GM21528 (cell line): ENCODE measurements around the gene PRICKLE1.

Experiments
- ATAC-seq: cut with Tn5 transposase; IDR thresholded peaks from one replicate; pipeline ENCODE4 v1.9.1; 2021; ENCODE audit warnings: mild to moderate bottlenecking, moderate library complexity; ENCODE audit not compliant: unreplicated experiment, low FRiP score

The PRICKLE1 gene

DNA sequence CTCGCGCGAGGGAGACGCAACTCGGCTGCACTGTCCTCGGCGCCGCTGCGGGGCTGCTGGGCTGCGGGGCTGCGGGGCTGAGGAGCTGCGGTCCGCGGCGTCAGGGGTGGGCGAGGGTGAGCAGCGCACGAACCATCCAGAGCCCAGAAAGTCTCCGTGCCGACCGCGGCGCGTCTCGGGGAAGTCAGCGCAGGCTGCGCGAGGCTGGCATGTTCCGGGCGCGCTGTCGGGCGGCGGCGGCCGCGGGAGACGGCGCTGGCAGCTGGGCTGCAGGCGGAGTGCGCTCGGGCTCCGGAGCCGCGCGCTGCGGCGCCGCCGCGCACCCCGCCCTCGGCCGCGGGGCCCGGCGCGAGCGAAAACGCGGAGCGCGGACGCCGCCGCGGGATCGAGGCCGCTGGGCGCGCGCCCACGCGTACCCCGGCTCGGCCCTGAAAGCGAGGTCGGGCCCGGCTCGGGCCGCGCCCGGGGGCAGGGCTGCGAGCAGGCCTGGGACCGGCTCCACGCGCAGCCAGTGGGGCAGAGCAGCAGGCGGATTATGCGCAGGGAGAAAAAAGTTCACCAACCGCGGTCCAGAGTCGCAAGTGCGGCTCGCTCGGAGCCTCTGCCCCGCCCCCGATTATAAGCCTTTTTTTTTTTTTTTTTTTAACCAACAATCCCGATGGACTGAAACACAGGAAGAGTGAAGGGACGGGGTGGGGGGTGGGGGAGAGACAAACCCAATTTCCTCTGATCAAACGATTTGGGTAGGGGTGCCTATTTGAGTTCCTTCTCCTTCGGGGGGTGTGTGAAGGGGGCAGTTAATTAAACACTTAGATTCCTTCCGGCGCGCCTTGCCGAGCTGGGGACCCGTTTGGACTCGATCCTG is at the start of gene PRICKLE1:
PRICKLE1 (minus strand) TSS at position 282 of the 865 bp plus-strand sequence. CDS start 117,230 bp downstream, outside the sequence.
- peak; percentile 84 for ATAC-seq

DNA sequence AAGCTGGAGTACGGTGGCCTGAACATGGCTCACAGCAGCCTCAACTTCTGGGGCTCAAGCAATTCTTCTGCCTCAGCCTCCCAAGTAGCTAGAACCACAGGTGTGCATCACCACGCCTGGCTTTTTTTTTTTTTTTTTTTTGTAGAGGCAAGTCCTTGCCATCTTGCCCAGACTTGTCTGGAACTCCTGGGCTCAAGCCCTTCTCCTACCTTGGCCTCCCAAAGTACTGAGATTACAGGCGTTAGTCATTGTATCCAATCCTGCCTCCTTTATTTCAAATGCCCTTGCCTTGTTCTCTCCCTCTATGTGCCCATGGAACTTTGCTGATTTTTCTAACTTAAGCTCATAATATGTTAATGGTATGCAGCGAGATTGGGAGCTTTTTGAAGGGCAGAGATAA is 49.2 kb upstream of the PRICKLE1 start:
- no peak for ATAC-seq

DNA sequence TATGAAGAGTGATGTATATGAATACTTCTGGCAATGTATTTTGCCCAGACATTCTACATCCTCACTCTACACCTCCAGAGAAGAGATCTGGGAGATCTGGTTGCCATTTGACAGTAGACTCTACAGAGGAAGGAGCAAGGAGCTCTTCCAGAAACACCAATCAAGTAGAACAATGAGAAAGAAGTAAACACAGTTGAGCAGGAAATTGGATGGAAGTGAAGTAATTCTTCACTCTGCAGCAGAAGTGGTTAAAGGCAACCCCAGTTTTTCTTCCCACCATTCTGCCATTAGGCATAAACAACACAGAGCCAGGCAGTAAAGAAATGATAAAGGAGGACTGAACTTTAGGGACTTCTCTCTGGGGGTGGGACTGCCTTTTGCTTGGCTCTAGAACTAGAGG is 48.5 kb upstream of the PRICKLE1 start:
- no peak for ATAC-seq

DNA sequence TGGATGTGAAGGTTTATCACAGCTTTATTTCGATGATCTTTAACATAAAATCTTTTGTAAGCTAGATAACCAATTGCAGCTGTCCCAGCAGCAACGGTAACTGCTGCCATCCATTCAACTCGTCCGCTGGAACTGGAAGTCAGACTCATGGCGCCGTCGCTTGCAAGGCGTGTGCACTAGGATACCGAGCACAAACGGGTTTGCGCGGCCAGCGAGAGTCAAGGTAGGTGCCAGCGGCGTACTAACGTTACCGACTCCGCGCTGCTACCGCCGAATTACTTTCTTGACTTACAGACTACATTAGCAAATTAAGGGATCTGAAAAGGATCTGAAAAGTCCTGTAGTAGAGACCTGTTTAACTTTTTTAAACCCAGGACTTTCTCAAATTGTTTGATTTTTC is 47.4 kb upstream of the PRICKLE1 start:
- ATAC-seq, result no peak

DNA sequence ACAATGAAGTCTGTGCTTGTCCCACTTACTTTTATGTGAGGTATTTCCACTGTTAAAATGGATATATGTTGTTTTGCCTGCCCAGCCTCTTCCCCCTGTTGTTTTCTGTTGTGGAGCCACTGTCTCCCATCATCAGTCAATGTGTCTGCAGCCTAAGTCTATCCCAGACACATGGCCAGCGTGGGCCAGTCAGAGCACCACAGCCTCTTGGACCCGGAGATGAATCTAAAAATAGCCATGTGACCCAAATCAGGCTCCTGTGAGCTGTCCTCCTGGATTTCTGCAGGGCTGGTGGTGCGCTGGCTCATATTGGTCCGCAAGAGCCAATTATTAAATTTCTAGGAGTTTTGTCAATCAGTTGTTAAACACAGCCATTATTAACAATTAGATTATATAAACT is 44.0 kb upstream of the PRICKLE1 start:
- no peak for ATAC-seq

DNA sequence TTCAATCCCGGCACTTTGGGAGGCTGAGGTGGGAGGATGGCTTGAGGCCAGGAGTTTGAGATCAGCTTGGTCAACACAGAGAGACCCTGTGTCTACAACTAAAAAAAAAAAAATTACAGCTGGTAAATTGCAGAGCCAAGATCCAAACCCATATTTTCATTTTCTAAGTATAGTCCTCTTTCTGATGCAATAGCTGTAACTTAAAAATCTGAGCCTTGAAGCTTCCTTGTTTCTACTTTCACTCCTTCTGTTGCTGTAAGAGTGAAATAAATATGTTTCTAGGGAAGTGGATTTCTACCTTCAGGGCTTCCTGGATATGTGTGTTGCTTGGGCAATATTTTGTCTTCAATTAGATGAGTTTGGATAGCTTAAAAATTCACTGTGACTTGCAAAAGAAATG is 42.0 kb upstream of the PRICKLE1 start:
- ATAC-seq, result no peak

DNA sequence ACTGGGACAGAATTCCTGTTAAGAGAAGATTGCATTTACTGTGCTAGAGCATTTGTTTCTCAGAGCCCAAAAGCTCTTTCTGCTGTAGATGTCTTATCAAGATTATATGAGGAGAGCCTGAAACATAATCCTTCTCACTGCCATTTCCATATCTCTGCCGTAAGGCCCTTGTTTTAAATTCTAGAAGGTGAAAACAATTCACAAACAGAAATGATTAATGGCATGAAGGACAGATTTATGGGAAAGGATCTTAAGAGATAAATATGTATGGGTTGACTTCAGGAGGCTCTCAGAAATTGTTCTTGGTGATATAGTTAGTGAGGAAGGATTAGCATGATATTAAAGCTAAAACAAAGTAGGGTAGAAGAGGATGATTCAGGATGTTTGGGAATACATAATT is 40.8 kb upstream of the PRICKLE1 start:
- ATAC-seq, result no peak

DNA sequence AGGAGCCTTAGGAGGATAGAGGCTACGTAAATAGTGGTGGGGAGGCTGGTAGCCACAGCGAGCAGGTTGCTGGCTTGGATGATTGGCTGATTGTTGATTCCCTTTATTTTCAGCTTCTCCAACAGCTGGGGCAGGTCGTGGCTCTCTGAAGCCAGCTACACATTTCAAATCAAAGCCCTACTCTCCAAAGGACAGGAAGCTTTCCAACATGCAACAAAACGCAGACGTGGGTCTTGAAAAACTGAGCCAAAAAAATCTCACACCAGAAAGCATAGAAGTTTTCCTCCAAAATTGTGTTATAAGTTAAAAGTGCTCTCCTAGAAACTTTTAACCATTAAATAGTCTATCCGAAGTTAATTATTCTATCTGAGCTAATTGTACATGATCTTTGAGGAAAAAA is 37.6 kb upstream of the PRICKLE1 start:
- no peak for ATAC-seq

DNA sequence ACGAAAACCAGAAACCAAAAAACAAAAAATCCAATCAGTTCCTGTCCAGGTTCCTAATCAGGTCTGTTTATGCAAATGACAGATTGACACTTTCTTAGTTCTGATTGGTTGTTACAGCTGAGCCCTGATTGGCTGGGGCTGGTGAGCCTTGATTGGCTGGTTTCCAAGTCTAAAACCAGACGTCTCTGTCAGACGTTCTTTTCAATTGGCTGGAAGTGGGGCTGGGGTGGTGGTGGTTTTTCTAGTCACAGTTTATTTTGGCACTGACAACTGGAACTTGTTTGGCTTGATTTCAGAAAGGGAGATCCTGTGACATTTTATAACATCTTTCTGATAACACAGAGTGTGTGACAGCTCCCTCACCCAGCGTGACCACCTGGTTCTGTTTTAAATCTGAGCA is 36.1 kb upstream of the PRICKLE1 start:
- ATAC-seq, result no peak

DNA sequence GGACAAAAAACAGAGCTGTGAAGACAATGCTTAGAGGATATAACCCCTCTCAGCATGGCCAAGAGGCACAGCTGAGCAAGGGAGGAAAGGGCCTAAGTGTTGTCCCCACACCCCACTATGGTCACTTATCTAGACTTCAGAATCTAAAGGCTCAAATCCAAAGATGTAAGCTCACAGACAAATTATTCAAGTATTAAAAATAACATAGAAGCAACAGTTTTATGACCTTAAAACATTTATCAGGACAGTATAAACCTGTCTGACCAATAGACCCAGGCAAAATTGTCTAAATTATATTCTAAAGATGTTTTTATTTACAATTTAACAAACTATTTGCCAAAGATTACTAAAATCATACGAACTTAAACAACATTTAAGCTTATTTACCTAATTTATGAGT is 28.1 kb upstream of the PRICKLE1 start:
- ATAC-seq, result no peak

DNA sequence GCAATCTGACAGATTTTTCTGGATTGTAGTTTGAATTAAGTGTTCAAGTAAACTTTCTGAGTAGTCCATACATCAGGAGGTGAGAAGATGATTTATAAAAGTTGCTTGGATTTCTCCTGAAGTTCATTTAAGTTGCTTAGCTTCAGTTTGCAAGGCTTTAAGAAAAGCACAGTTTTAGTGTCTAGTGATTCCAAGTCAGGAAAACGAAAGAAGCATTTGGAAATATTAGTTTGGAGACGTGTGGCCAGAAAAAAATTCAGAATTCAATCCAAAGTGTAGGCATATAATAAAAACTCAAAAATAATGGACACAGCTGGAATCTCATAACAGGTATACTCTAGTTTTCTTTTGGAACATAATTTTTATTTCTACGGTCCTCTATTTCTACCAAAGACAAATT is 25.5 kb upstream of the PRICKLE1 start:
- no peak for ATAC-seq

DNA sequence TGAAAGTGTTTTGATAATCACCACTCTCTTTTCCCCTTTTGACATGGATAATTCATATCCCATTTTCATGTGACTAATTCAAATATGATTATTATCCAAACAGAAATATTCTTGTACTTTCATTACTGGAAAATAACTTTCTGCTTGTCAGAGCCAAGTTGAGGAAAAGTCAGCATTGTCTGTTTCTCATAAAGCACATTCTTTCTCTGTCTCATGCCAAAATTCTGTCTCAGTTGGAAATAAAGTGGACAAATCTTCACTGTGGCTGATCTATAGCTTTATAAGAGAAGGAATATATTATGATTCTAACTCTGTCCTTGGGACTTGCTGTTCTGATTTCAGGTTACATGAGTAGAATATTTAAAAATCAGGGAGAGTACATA is 22.7 kb upstream of the PRICKLE1 start:
- ATAC-seq, result no peak

DNA sequence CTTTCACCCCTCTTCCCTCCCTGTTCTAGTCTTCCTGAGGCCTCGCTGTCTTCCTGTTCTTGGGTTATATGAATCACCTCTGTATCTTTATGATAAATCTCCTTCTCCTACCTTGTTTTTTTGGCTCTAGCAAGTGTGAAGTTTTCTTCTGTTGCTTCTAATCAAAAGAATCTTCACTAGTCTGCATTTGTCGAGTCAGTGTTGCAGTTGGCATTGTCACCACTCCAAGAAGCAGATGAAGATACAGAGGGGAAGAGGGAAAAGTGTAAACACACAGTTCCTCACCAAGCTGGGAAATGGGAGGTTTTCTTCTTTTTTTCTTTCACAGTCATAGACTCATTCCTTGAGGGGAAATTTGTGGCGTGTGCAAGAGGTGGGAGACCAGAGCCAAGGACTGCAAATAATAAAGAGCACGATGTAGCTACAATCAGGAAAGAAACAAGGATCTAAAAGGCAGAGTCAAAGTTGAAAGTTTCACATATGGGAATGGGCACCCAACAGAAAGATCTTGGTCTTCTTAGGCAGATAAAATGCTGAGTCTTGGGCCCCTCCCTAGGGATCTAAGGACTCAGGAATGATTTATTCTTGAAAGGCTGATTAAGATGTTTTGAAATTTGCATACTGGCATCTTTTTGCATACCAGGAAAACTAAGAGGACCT is 22.2 kb upstream of the PRICKLE1 start:
- no peak for ATAC-seq

DNA sequence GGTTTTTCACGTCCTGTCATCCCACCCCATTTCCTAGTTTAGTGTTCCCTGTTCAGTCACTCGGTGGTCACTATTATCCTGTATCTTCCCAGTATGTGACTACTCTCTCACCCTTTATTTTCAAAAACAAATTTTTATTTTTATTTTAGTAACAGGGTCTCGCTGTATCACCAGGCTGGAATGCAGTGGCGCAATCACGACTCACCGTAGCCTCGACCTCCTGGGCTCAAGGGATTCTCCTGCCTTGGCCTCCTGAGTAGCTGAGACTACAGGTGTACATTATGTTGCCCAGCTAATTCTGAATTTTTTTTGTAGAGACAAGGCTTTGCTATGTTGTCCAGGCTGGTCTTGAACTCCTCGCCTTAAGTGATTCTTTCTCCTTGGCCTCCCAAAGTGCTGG is 20.1 kb upstream of the PRICKLE1 start:
- ATAC-seq, result no peak

DNA sequence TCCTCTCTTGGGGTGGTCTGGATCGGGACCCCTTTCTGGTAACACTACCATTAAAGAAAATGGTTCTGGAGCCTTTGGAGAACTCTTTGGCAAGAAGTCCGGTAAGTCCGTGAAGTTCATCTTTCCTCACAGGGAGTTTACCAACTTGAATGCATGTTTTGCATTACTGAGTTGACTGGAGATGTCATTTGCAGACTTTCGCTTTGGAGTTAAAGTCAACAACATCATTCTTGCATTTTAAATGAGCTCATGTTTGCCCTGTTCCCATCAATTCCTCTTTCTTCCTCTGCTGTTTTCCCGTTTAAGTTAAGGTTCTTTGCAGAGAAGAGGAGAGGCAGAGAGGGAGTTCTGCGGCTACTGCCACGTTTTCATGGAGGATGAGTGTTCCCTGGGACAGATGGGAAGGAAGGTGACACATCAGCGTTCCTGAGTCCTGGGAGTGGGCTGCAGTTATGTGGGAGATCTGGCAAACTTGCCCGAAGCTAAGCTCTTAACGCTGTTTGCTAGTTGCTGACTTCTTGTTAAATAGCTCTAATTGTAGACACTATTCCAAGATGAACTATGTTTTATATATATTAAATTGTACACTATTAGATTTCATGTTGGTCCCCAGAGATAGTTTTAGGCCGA is 18.8 kb upstream of the PRICKLE1 start:
- no peak for ATAC-seq

DNA sequence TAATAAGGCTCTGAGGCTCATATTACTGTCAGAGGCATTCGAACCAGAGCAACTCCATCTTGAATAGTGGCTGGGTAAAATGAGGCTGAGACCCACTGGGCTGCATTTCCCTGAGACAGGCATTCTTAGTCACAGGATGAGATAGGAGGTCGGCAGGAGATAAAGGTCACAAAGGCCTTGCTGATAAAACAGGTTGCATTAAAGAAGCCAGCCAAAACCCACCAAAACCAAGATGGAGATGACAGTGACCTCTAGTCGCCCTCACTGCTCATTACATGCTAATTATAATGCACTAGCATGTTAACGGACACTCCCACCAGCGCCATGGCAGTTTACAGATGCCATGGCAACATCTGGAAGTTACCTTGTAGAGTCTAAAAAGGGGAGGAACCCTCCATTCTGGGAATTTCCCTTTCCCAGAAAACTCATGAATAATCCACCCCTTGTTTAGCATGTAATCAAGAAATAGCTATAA is 18.1 kb upstream of the PRICKLE1 start:
- no peak for ATAC-seq

DNA sequence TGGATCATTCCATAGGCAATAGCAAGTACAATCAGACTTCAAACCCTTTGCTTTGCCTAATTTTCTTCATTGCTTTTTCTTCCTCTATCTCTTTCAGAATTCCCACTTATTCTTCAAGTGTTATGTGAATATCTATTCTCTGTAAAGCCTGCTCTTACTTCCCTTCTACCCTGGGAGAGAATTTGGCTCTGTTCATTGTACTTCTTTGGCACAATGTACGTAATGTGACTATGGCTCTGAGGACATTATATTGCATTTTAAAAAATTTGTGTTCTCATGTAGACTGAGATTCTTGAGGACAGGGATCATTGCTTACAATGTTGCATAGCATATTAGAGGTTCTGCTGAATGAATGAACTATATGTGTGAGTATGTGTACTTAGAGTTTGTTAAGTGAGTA is 16.9 kb upstream of the PRICKLE1 start:
- ATAC-seq, result no peak

DNA sequence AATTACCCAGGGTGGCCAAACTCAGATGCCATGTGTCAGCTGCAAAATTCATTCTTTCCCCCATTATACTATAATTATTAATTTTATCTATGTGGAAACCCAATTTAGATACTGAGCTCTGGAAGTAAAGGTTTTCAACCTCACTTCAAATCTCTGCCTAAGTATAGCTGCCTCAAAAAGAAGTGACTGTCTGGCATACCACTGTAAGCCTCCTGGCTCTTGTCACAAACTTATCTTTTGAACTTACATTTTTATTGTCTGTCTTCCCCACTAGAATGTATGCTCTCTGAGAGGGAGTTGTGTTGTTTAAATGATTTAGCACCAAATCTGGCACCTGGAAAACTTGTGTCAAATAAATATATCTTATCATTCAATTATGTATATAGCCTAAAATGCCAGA is 16.1 kb upstream of the PRICKLE1 start:
- ATAC-seq, result no peak

DNA sequence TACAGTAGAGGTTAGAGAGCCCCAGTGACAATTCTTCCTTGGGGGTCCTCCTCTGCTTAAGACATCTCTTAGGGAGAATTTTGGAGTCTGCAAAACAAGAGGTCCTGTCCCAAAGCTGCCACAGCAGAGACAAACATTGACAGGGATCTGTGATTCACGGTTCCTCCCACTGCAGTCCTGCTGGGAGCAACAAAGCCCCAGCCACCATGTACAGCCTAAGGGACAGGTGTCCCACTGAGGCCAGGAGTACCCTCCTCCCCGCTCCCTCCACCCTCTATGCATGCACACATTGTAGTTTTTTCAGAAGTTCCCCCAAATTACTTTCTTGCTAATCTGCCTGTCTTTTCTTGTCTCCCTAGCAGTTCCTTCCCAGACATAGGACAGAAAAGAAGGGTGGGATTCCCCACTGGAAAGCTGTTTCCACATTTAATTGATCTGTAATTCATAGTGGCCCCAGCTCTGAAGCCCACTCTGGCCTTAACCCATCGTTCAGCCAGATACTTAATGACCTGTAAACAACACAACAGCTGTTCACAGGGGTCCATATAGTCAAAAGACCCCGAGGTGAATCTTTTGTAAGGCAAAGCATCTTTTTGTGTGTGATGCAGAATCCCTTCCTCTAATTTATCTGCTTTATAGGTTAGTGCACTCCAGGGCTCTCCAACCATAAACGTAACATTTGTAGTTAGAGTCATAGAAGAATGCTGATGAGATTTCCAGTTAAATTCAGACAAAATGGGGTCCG is 13.9 kb upstream of the PRICKLE1 start:
- ATAC-seq, result no peak

DNA sequence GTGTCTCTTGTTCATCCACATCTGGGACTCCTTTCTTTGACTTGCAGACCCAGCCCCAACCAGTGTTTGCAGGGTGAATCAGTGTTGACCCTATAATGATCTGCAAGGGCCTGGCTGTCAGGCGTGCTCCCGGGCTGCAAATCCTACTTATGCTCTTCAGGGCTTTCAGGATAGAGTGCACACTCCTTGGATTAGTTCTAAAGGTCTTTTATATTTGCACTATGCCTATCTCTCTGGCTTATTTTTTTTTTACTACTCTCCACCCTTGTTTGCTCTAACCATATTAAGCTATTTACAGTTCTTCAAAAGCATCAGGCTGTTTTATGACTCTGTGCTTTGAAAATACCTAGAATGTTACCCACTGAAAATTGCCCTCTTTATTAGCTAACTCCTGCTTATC is 4.3 kb upstream of the PRICKLE1 start:
- ATAC-seq, result no peak
